H9 (cell line): ENCODE measurements around the gene SNX4. TPM values are rescaled to one million over a fixed set of nuclear protein-coding genes. Genes with fewer than 3 reads are reported as not detected.

Experiments used
- DNase-seq: peaks from one replicate; pipeline ENCODE4 v3.0.0-alpha.2; 2017
- H2AFZ ChIP-seq: one replicate; pipeline ENCODE4 v1.6.1; 2013; ENCODE audit warnings: mild to moderate bottlenecking, low read length, control low read depth, moderate library complexity
- H2AK5ac ChIP-seq: 2 replicates; pipeline ENCODE4 v1.6.1; 2013; ENCODE audit warnings: low read length, control low read depth, mixed read lengths; ENCODE audit not compliant: insufficient read length
- H2BK120ac ChIP-seq: one replicate; pipeline ENCODE4 v1.6.1; 2013; ENCODE audit warnings: low read depth, mild to moderate bottlenecking, low read length, control low read depth, inconsistent platforms; ENCODE audit not compliant: poor library complexity, severe bottlenecking
- H2BK12ac ChIP-seq: 2 replicates; pipeline ENCODE4 v1.6.1; 2013; ENCODE audit warnings: low read length, control low read depth, mixed read lengths, low read depth; ENCODE audit not compliant: insufficient read length
- H2BK15ac ChIP-seq: 2 replicates; pipeline ENCODE4 v1.6.1; 2013; ENCODE audit warnings: low read depth, low read length, control low read depth
- H2BK20ac ChIP-seq: one replicate; pipeline ENCODE4 v1.6.1; 2013; ENCODE audit warnings: low read depth, mild to moderate bottlenecking, low read length, control low read depth, inconsistent platforms; ENCODE audit not compliant: poor library complexity, severe bottlenecking
- H2BK5ac ChIP-seq: 2 replicates; pipeline ENCODE4 v1.6.1; 2013; ENCODE audit warnings: low read length, control low read depth, mixed read lengths; ENCODE audit not compliant: insufficient read length
- H3K14ac ChIP-seq: 2 replicates; pipeline ENCODE4 v1.6.1; 2013; ENCODE audit warnings: low read length, control low read depth; ENCODE audit not compliant: insufficient read depth
- H3K18ac ChIP-seq: 2 replicates; pipeline ENCODE4 v1.6.1; 2013; ENCODE audit warnings: low read depth, mild to moderate bottlenecking, mixed read lengths, low read length, control low read depth; ENCODE audit not compliant: insufficient read length
- H3K23ac ChIP-seq: 2 replicates; pipeline ENCODE4 v1.6.1; 2013; ENCODE audit warnings: low read length, control low read depth, mixed read lengths, low read depth; ENCODE audit not compliant: insufficient read length
- H3K23me2 ChIP-seq: 2 replicates; pipeline ENCODE4 v1.6.1; 2013; ENCODE audit warnings: low read depth, mild to moderate bottlenecking, mixed read lengths, low read length, control low read depth; ENCODE audit not compliant: insufficient read length, poor library complexity, severe bottlenecking
- H3K27ac ChIP-seq: 2 replicates; pipeline ENCODE4 v1.5.1; 2013; ENCODE audit warnings: low read length, control low read depth, mixed read lengths, low read depth; ENCODE audit not compliant: insufficient read length
- H3K27me3 ChIP-seq: 2 replicates; pipeline ENCODE4 v1.6.1; 2013; ENCODE audit warnings: low read length, control low read depth, inconsistent platforms; ENCODE audit not compliant: insufficient read depth
- H3K4ac ChIP-seq: 2 replicates; pipeline ENCODE4 v1.6.1; 2013; ENCODE audit warnings: low read depth, mild to moderate bottlenecking, control low read depth, inconsistent platforms, low read length, moderate library complexity
- H3K4me1 ChIP-seq: 2 replicates; pipeline ENCODE4 v1.6.1; 2013; ENCODE audit warnings: low read length, control low read depth, inconsistent platforms; ENCODE audit not compliant: insufficient read depth
- H3K4me2 ChIP-seq: 2 replicates; pipeline ENCODE4 v1.6.1; 2013; ENCODE audit warnings: low read length, control low read depth, mixed read lengths; ENCODE audit not compliant: insufficient read length, insufficient read depth
- H3K56ac ChIP-seq: 2 replicates; pipeline ENCODE4 v1.6.1; 2013; ENCODE audit warnings: low read depth, mild to moderate bottlenecking, mixed read lengths, low read length, control low read depth; ENCODE audit not compliant: insufficient read length
- H3K79me1 ChIP-seq: 2 replicates; pipeline ENCODE4 v1.6.1; 2013; ENCODE audit warnings: low read depth, mild to moderate bottlenecking, moderate library complexity, low read length, control low read depth, inconsistent platforms; ENCODE audit not compliant: insufficient read depth, poor library complexity, severe bottlenecking
- H3K79me2 ChIP-seq: 2 replicates; pipeline ENCODE4 v1.6.1; 2013; ENCODE audit warnings: low read length, control low read depth, inconsistent platforms; ENCODE audit not compliant: insufficient read depth
- H3K9ac ChIP-seq: 2 replicates; pipeline ENCODE4 v1.6.1; 2013; ENCODE audit warnings: low read length, control low read depth, mixed read lengths; ENCODE audit not compliant: insufficient read length; ENCODE audit errors: extremely low read depth
- H3K9me3 ChIP-seq: one replicate; pipeline ENCODE4 v1.6.1; 2013; ENCODE audit warnings: low read depth, low read length, inconsistent platforms; ENCODE audit not compliant: control insufficient read depth
- H3T11ph ChIP-seq: one replicate; pipeline ENCODE4 v1.6.1; 2013; ENCODE audit warnings: mild to moderate bottlenecking, low read length, control low read depth, inconsistent platforms
- H4K20me1 ChIP-seq: one replicate; pipeline ENCODE4 v1.6.1; 2013; ENCODE audit not compliant: control insufficient read depth, insufficient read length, insufficient read depth
- H4K5ac ChIP-seq: 2 replicates; pipeline ENCODE4 v1.6.1; 2013; ENCODE audit warnings: low read depth, mild to moderate bottlenecking, mixed read lengths, low read length, control low read depth; ENCODE audit not compliant: insufficient read length
- H4K8ac ChIP-seq: replicated peaks from 2 replicates; pipeline ENCODE4 v1.6.1; 2013; ENCODE audit warnings: low read length, control low read depth, mixed read lengths, low read depth; ENCODE audit not compliant: insufficient read length
- H4K91ac ChIP-seq: 2 replicates; pipeline ENCODE4 v1.6.1; 2013; ENCODE audit warnings: low read depth, mild to moderate bottlenecking, moderate library complexity, mixed read lengths, low read length, control low read depth; ENCODE audit not compliant: insufficient read length
- H3K27ac Mint-ChIP-seq, 3 experiments: 2 replicates in 2 of 3; 3 replicates in 1 of 3; pipeline ENCODE4 v1.8.0; 2020 to 2021; ENCODE audit warnings: mixed read lengths in 3 of 3, mild to moderate bottlenecking in 1 of 3, moderate library complexity in 1 of 3
- H3K27me3 Mint-ChIP-seq: 2 replicates; pipeline ENCODE4 v1.8.0; 2021; ENCODE audit warnings: low read depth, mild to moderate bottlenecking, moderate library complexity, mixed read lengths
- H3K36me3 Mint-ChIP-seq, 3 experiments: 2 replicates in 2 of 3; 3 replicates in 1 of 3; pipeline ENCODE4 v1.8.0; 2020 to 2021; ENCODE audit warnings: low read depth in 3 of 3, mixed read lengths in 3 of 3; ENCODE audit not compliant: insufficient read depth in 1 of 3
- H3K4me1 Mint-ChIP-seq, 2 experiments: 2 replicates each; pipeline ENCODE4 v1.8.0; 2020; ENCODE audit warnings: mixed read lengths in 2 of 2
- H3K4me3 Mint-ChIP-seq, 2 experiments: 2 replicates in 1 of 2; 3 replicates in 1 of 2; pipeline ENCODE4 v1.8.0; 2020 to 2021; ENCODE audit warnings: mild to moderate bottlenecking in 2 of 2, mixed read lengths in 2 of 2, moderate library complexity in 1 of 2
- H3K9me3 Mint-ChIP-seq, 2 experiments: 2 replicates in 1 of 2; 3 replicates in 1 of 2; pipeline ENCODE4 v1.8.0; 2020; ENCODE audit warnings: mild to moderate bottlenecking in 2 of 2, mixed read lengths in 2 of 2, moderate library complexity in 1 of 2
- total RNA-seq: library from RNA; stranded (reverse); gene quantifications from 2 replicates; pipeline ENCODE4 v1.2.1, GENCODE V29; 2021
- TF ChIP-seq, protein P1 (sequence below): fragments of 200-600 bp; sonication (generic); conservative IDR thresholded peaks from 3 replicates; pipeline ENCODE4 v1.8.0; 2021; ENCODE audit warnings: antibody characterized with exemption, mild to moderate bottlenecking

The SNX4 gene
- total RNA-seq, 1 experiment from 2014 or later, result 29.5 TPM

DNA sequence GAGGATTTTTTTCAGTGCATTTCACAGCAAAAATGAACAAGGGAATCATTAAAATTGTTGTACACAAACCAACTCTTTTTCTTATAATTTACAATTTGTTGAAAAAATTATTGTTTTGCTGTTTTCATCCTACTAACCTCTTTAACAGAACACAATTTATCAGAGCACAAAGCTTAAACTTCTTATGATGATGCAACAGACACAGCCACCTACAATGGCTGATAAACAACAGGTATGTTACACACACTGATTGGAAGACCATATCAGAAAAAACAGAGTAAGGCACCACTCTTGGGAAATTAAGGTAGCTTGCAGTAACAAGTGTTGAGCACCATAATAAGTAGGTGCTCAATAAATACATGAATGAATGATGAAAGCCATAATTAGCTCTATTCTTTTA is 8.9 kb upstream of the SNX4 start:
- H3K4me1 ChIP-seq, result no peaks in the 10 kb centered on the region
- no peaks in the 10 kb centered on the region for H3K9me3 ChIP-seq
- no peak overlapping the region for H4K8ac ChIP-seq
- no peak overlapping the region for H3K23ac ChIP-seq
- no peak overlapping the region for H3K4me2 ChIP-seq
- Mint-ChIP-seq H3K27ac (no peak overlapping the region; a peak in 1 of 7 replicates), H3K9me3 (no peaks in the 10 kb centered on the region), H3K36me3 (peaks cover 4 to 19% (median 15%) of the 10 kb centered on the region in 3 experiments; a peak in 6 of 7 replicates), H3K27me3 (no peaks in the 10 kb centered on the region; the same call in 1 of the 2 replicates), H3K4me1 (peaks cover 6 to 7% of the 10 kb centered on the region in 2 experiments), H3K4me3 (no peak overlapping the region)
- H3T11ph ChIP-seq, result no peak overlapping the region
- no peak overlapping the region for H2AK5ac ChIP-seq
- no peak overlapping the region for H2BK12ac ChIP-seq
- H4K20me1 ChIP-seq, result no peaks in the 10 kb centered on the region
- H2BK15ac ChIP-seq, result no peak overlapping the region
- H3K79me2 ChIP-seq, result no peaks in the 10 kb centered on the region
- no peaks in the 10 kb centered on the region for H3K79me1 ChIP-seq
- H3K23me2 ChIP-seq, result no peaks in the 10 kb centered on the region
- no peak overlapping the region for H3K9ac ChIP-seq
- H3K14ac ChIP-seq, result no peak overlapping the region
- DNase-seq, result no peak
- no peak overlapping the region for H4K5ac ChIP-seq
- H2BK5ac ChIP-seq, result no peak overlapping the region
- no peak overlapping the region for H3K56ac ChIP-seq
- H4K91ac ChIP-seq, result no peak overlapping the region
- H3K4ac ChIP-seq, result no peak overlapping the region
- TF ChIP-seq, protein P1, sequence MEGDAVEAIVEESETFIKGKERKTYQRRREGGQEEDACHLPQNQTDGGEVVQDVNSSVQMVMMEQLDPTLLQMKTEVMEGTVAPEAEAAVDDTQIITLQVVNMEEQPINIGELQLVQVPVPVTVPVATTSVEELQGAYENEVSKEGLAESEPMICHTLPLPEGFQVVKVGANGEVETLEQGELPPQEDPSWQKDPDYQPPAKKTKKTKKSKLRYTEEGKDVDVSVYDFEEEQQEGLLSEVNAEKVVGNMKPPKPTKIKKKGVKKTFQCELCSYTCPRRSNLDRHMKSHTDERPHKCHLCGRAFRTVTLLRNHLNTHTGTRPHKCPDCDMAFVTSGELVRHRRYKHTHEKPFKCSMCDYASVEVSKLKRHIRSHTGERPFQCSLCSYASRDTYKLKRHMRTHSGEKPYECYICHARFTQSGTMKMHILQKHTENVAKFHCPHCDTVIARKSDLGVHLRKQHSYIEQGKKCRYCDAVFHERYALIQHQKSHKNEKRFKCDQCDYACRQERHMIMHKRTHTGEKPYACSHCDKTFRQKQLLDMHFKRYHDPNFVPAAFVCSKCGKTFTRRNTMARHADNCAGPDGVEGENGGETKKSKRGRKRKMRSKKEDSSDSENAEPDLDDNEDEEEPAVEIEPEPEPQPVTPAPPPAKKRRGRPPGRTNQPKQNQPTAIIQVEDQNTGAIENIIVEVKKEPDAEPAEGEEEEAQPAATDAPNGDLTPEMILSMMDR, result no peak
- H3K27ac ChIP-seq, result no peak overlapping the region
- H2AFZ ChIP-seq, result no peak overlapping the region
- no peak overlapping the region for H2BK20ac ChIP-seq
- H3K18ac ChIP-seq, result no peak overlapping the region
- no peak overlapping the region for H2BK120ac ChIP-seq
- no peaks in the 10 kb centered on the region for H3K27me3 ChIP-seq
